RCC 7860 (cell line): ENCODE data around the gene TNS1.

Source experiments
- DNase-seq: peaks from one replicate; pipeline ENCODE4 v3.0.0-alpha.2; 2015; ENCODE audit warnings: low spot score
- FAIRE-seq: peaks from 2 replicates; lab custom pipeline; 2012; peaks lifted over from hg19 to GRCh38; lab: Jason Lieb, UNC

Gene TNS1

DNA sequence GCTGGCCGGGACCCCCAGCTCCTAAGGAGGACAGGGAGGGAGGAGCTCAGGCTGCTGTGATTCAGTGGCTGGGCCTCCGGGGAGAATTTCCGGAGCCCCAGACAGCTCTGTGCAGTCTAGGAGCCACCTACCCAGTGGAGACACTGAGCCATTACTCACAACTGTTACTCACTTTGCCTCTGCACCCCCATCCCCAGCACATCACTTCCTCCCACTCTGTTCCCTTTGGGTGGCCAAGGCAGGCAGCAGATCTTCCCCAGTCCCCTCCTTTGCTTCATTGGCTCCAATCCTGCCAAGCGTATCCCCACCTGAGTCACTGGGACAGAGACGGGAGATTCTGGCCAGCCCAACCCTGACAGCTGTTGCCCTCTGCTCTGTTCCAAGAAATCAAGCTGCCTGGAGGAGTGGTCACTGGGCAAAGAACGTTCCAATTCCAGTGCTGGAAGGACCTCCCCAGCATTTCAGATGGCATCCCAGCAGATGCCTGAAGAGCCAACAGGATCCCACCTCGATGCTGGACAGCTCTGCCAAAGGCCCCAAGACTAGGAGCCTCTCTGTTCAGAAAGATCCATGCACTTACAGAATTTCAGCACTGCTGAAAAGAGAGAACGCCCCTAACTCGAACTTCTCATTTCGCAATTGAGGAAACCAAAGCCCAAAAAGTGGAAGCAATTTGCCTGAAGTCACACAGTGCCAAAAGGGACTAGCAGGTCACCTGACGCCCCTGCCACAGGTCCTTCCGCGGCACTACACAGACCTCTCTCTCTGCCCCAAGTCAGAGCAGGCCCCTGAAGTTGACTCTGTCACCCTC is 68.3 kb downstream of the TNS1 start:
- peak; percentile 98 for DNase-seq
- peak; percentile 97 for FAIRE-seq

DNA sequence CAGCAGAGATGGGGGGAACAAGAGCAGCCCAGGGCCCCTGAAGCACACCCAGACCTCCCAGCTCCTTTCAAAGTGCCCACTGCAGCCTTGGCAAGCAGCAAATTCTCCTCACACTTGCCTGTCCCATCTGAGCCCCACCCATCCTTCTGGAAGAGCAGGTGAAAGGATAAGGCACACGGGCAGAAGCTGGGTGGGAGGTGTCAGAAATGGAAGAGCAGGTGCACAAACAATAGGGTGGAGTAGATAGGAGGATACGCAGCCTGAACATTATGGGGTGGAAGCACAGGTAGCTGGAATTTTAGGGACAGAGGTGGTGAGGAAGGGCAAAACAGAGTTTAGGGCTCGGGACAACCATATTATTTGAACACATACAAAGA is 69.2 kb downstream of the TNS1 start:
- FAIRE-seq: no peak
- no peak for DNase-seq

DNA sequence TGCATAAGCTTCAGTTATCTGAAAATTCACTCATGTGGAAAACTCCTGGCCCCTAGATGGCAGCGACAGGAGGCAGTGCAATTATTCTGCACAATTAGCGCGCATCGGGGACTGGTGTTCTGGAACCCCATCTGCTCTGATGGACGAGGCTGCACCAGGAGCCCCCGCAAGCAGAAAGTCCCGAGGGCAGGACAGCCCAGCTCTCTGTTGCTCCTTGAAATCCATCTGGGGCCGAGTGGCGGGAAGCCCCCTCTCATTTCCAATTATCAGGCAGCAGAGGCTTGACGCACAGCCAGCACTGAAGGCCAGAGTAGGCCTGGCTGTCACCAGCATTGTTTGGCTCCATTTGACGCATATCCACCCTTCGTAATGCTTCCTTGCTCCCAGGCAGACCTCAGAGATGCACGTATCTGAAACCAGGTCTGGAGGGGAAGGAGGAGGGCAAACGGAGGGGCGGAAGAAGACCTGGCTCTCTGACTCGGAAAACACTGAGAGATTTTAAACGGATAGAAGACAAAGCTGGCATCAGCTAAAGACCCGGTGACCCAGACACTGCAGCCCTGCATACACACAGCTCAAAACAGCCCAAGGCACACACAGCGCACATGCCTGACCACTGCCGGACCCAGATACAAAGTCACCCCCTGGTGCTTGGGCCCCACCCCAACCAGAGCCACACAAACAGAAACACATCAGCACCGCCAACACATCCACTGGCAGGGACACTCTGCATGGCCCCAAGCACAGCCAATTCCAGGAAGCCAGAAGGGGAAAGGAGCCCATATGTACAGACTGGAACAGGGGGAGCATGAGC is 69.8 kb downstream of the TNS1 start:
- FAIRE-seq (no peak), DNase-seq (no peak)

DNA sequence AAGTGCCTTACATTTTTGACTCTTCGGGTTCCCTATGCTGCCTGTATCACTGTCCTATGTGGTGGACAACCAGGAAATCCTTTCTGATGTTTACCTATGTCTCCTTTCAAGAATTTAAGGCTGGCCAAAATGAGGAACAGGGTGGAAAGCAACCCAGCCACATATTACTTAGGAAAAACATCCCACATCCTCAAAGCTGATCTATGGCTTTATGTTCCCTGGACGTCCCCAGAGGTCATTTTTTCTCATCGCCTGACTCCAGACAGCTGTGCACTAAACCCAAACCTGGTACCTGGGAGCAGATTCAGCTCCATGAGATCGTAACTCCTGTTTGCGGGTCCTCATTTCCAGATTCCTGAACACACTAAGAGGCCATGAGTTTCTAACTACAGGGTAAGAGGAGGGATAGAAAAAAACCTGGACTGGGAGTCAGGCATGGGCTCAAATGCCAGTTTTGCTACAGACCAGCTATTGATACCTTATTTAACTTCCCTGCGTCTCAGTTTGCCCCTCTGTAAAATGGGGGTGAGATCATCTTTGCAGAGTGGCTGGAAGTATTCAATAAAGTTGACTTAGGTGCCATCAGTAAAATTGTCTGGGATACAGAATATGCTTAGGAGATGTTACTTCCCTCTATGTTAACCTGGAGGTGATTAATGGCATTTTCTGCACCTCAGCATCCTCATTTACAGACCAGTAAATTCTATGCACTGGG is 70.8 kb downstream of the TNS1 start:
- FAIRE-seq: no peak
- no peak for DNase-seq

DNA sequence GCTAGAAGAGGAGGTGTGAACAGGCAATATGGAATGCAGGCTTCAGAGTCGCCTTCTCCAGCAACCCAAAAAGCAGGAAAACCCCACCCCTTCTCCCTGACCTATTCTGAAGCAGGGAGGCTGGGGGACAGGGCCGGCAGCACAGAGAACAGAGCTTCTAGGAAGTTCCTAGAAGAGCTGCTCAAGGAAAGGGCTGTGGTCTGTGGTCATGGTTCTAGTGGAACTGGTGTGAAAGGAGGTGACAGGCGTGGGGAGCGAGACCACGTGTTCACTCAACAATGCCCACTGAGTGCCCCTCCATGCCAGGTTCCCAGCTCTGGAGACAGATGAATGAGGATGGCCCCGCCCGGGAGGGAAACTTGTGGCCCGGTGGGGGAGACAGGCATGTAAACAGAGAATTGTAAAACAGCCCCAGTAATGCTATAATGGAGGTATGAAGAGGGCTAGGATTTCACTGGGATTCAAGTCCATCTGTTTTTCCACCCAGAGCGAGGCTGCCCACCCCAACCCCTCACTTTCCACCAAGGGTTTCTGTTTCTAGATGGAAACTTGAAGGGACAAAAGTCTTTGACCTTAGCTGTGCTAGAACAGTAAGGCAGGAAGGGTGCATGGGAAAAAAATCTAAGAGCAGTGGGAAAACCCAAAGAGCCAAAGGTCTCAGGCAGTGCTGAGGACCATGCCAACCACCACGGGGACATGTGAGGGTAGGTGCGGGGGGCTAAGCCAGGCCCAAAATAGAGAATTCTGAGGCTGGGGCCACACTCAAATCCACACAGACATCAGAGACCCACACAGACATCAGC is 71.8 kb downstream of the TNS1 start:
- DNase-seq (no peak), FAIRE-seq (no peak)

DNA sequence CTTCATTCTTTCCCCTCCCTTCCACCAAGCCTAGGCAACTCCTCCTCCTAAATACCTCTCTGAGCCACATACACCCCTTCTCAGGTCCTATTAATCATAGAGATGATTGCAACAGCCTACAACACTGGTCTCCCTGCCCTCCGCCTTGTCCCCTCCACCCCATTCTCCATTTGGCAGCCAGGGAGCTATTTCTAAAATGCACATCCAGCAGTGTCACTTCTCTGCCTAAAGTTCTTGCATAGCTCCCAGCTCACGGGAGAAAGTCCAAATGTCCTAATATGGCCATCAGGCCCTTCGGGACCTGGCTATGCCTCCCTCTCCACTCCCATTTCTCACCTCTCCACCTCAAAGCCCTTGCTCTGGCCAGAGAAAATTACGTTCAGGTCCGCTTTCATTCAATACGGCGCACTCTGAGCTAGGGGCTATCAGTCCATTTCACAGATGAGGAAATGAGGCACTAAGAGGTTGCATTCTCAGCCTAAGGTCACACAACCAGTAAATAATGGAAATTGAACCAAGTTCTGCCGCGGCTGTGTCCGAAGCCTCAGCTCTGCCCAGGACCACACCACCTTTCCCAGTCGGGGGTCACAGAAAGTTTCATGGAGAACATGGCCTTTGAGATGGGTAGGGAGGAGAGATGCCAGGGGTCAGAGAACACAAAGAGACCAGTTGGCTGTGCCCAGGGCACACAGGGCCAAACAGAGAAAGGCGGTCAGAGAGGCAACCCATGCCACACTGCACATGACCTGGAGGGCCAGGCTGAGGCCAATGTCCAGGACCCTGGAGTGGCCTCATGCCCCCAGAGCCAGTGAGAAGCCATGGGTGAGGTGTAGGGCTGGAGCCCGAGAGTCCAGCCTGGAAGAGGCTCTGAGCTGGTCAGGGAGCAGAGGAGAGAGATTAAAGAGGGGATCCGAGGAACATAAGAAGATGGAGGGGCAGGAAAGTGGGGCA is 72.8 kb downstream of the TNS1 start:
- no peak for FAIRE-seq
- no peak for DNase-seq

DNA sequence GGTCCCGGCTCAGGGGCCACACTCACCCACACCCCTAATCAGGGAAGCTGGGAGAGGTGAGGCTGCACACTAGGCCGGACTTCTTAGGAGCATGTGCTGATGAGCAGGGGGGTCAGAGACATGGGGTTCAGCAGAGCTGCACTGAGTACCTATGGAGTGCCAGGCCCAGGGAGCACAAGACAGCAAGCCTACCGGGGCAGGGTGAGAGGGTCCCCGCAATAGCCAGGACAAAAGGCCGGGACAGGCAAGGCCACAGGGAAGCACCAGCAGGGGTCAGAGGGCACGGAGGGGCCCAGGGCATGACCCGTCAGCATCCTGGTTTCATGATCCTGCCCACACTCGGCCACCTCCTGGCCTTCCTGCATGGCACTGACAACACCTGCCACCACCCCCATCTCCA is 73.5 kb downstream of the TNS1 start:
- no peak for DNase-seq
- no peak for FAIRE-seq

DNA sequence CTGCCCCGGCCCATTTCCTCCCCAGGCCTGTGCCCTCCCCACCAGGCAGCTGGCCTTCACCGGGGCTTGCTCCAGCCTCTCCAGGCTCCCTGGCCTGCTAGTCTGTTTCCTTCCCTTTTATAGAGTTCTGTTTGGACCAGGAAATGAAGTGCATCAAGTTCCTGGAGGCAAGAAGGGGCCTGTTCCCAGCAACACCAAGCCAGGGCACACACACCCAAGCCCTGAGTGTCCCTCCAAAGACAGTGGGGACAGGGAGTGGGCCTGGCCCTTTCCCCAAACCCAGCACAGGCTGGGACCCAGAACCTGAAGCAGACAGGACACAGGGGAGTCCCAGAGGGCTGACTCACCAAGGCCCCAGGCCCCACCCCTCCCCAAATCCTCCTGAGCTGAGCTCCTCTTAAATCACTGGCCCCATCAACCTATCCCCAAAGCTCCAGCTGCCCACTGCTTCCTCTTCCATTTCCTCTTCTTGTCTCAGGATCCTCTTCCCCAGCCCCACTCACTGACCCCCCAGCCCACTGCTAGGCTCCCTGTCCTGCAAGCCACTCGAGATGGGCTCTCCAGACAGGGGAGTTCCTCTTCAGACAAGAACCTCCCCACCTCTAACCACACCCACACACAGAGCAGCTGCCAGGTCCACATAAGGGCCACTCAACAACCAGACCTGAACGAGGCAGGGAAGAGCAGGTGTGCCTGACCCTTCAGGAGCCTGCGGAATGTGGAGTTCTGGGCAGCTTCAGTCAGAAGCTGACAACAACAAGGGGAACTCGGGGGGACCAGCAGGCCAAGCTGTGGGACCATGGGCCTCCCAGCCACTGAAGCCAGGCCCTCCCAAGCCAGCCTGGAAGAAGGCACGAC is 74.2 kb downstream of the TNS1 start:
- no peak for FAIRE-seq

DNA sequence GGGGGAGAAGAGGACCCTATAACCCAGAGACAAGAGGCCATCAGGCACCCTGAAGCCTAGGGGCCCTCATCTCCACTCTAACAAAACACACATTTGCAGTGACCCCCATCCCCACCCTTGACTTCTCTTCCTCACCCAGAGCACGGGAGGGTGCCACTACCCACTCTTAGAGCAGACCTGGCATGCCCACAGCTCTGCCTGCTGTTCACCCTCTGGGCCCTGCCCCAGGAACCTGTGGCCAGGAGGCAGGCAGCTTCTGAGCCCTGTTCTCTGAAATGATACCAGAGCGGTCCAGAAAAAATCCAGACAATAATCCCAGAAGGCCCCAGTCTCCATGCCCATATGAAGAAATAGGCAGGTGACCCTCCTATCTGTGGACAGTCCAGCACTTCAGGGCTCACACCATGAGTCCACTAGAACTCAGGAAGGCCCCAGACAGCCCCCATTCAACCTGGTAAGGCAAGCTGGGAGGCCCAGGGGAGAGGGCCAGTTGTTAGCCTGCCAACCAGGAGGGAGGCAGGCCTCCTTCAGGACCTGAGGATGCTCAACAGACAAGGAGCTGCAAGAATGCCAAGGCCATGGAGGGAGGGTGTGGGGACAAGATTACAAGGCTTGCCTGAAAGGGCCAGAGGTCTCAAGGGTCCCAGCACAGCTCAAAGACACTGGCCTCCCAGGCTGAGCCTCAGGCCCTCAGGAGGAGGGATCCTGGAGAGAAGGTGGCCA is 75.0 kb downstream of the TNS1 start:
- FAIRE-seq (no peak), DNase-seq (no peak)

More for the DNA sequence above, 74.2 kb downstream of the TNS1 start:
- DNase-seq: no peak

DNA sequence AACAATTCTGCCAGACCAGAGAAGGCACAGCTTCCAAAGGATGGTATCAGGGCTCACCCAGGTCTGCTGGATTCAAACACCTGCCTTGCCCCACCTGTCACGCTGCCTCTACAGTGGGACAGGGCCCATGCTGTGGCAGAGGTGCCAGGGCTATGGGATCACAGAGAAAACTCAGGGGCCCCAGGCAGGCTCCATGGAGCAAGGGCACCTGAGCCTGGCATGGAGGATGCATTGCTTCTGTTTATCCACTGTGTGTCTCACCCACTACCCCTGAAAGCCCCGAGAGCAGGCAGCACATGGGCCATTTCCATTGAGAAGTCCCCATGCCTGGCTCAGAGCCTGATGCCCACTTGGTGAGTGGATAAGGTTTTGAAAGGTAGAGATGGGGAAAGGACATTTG is 76.0 kb downstream of the TNS1 start:
- DNase-seq: no peak
- FAIRE-seq: no peak

DNA sequence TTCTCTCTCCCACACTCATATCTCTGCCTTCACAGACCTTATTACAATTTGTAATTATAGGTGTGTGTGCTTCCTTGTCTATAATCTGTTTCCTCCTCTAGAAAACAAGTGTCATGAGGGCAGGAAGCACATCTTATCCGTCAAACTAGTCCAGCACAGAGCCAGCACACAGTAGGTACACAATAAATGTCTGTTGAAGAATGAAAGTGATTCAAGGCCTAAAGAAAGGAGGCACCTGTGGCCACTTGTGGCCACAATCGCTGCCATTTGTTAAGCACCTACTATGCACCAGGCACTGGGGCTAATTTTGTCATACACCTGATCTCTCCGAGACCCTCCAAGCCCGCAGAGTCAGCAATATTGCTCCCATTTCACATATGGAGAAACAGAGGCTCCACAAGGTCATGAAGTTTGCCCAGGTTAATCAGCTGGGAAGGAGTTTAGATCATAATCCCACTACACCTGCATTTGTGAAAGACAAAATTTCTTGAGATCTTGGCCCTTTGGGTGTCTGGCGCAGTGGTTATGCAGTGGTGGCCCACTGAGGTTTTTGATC is 78.4 kb downstream of the TNS1 start:
- DNase-seq: no peak
- no peak for FAIRE-seq

DNA sequence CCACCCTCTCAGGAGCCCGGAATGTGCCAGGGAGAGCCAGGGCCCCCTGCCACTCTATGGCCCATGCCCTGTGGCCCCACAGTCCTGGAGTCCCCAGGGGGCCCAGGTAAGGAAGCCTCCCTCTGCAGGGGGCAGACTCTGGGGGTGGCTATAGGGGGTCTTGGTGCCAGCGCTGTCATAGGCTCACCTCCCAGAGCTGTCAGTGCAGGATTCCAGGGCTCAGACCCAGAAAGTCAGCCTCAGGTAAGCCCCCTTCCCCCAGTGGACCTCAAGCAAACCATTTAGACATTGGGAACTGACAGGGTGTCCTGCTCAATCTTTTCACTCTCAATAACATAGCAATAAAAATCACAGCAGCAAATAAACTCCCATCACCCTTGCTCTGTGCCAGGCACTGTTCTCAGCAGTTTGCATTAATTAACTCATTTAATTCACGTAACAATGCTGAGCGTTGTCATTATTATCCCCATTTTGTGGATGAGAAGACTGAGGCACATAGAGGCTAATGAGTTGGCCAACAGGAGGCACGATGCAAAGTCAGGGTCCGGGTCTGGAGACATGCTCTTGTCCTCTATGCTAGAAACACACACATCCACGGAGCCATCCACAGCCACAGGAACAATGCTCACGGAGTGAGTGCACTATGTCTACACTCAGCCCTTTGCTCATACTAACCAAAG is 79.6 kb downstream of the TNS1 start:
- FAIRE-seq (no peak), DNase-seq (no peak)

DNA sequence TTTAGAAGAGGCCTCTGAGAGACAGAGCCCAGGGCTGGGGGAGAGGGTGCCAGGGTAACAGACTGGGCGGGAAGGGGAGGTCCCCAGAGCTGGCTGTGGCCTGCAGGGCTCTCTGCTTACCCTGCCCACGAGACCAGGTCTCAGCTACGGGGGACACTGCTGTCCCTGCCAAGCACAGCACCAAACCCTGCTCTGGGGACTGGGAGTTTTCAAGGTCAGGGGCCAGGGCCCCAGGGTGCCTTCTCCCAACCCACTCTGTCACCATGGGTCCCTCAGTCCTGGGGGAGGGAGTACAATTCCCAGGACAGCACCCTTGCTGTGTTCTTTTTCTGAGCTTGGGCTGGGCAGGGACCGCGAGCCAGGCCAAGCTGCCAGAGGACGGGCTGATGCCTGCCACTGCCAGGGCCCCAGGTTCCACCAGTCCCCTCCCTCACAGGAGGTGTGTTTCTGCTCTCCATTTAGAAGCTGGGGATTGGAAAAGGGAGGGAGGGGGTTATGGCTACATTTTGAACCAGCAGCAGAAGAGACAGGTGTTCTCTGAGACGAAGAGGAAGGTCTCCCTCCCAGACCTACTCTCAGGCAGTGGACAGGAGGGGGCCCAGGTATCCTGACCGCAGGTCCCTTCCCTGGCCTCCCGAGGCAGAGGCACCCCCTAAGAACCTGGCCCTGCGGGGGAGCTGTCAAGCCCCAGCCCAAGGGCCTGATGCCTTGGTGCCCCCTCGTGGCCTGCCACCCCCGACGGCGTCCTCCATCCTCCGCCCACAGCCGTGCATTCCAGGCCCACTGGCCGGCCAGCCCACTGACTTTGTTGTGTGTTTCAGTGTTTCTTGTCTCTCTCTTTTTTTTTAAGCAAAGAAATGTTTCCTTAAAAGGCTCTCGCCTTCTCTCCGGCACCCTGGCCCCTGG is 80.4 kb downstream of the TNS1 start:
- FAIRE-seq (no peak), DNase-seq (no peak)

DNA sequence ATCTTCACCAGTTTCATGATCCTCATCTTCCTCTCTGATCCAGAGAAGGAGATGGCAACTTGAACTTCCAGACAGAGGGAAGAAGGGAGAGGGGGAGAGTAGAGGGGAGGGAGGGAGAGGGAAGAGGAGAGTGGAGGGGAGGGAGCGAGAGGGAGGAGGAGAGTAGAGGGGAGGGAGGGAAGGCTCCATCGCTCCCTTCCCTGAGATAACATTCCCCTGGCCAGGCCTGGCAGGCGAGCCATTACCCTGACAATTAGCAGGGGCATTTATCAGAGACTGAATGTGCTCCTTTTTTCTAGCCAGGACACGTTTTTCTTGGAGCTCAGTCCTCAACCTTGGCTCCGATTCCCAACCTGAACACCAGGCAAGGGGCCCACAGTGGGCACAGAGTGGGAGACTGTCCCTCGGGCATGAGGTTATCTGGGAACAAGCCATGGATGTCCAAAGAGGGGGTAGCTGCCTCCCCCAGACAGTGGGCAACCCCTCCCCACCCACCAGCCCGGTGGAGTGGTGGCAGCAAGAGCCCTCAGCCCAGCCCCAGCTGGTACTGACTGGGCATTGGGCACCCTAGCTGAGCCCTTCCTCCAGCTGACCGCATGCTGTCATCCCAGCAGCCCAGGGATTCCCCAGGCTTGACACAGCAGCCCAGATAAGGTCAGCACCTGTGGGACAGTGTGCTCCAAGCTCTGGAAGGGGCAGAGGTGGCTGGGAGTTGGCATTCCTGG is 81.8 kb downstream of the TNS1 start:
- FAIRE-seq: peak; percentile 37
- peak; percentile 69 for DNase-seq

DNA sequence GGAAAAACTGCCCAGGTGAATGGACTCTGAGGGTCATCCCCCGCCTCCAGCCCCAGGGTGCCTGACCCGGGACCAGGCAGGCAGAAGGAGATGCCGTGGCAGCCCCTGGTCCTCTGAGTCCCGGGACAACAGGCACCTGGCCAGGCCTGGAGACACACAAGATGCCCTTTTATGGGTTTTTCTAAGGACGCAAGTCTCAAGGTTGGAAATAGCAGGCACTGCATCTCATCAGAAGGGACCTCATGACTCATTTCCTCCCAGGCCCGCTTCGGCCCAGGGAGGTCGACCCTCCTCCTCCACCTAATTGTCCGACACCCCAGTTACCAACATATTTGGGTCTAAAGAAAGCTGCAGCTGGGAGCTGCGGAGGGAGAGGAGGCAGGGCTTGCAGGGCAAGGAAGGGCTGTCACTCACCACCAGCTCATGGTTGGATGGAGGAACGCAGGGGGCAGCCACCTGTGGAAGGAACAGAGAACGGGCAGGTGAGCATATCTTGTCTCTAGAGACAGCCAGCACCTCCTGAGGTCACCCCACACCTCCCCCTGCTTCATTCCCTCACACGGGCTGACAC is 82.9 kb downstream of the TNS1 start:
- FAIRE-seq (no peak), DNase-seq (peak; percentile 80)
